Stimulated activated naive CD4-positive, alpha-beta T cell (primary cell): ENCODE data around the gene MGAT1.
A peak's percentile ranks its signal among the peaks of the same experiment; 100 is the strongest.
"Not testable (repeated sequence)": the region's sequence is repeated elsewhere in the genome, so short reads cannot be mapped to it uniquely, and the experiment has no call there.

Experiments
- DNase-seq, 6 experiments: peaks; one replicate each; lab custom pipeline; 2025; lab: John Stamatoyannopoulos, UW

Gene MGAT1

DNA sequence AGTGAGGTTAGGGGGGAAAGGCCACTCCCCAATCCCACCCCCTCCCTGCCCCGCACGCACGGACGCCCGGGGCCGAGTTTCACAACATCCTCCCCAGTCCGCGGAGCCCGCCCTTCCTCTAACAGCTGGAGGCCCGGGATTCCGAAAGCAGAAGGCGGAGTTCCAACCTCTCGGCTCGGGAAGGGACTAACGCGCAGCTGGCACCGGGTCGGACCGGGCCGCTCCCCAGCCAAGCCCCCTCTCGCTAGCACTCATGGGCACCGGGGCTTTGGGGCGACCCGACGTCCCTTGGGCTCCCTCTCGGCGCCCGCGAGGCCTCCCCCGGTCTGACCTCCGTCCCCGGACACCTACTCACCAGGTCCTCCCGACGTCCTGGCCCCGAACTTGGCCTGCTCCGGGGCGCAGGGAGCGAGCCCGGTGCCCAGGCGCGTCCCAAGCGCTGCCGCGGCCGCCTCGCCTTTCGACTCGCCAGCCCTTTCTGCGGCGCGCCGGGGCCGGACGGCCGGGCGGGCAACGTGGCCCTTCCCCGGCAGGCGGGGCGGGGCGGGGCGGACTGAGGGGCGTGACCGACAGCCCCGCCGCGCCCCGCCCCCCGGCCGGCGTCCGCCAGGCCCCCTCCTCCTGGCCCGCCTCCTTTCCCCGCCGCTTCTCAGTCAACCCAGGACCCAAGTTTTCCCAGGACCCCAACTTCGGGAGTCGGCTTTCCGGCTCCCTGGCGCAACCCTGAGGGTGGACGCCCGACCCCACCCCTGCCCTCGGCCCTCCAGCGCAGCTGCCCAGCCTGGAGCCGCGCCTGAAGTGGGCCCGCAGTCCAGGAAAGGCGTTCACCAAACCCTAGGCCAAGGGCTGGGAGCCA is at the start of gene MGAT1:
Gene MGAT1, minus strand, starts transcription at position 482 of the 856 bp plus-strand sequence. CDS start 9,835 bp downstream, outside the sequence.
- peak; percentile 43 to 75 (median 60) for DNase-seq

DNA sequence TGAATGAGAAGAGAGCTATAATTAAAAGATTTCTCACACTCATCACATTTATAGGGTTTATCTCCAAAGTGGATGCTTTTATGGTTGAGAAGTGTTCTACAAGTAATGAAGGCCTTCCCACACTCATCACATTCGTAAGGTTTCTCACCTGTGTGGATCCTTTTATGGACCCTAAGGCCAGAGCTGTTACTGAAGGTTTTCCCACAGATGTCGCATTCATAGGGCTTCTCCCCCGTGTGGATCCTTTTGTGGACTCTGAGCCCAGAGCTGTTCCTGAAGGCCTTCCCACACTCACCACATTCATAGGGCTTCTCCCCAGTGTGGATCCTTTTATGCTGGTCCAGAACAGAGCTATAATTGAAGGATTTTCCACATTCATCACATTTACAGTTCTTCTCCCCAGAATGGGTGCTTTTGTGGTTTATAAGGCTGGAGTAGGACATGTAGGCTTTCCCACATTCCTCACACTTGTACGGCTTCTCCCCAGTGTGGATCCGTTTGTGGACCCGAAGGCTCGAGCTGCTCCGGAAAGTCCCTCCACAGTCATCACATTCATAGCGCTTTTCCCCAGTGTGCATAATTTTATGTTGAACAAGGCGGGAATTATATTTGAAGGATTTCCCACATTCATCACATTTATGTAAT is 48.0 kb upstream of the MGAT1 start:
- no peak for DNase-seq

DNA sequence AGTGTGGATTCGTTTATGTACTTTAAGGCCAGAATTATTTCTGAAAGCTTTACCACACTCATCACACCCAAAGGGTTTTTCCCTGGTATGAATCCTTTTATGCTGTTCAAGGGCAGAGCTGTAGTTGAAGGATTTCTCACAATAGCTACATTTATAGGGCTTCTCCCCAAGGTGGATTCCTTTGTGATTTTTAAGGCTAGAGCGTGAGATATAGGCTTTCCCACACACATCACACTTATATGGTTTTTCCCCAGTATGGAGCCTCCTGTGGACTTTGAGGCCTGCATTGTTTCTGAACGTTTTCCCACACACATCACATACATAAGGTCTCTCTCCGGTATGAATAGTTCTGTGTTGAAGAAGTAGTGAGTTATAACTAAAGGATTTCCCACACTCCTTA is 47.2 kb upstream of the MGAT1 start:
- DNase-seq: no peak

DNA sequence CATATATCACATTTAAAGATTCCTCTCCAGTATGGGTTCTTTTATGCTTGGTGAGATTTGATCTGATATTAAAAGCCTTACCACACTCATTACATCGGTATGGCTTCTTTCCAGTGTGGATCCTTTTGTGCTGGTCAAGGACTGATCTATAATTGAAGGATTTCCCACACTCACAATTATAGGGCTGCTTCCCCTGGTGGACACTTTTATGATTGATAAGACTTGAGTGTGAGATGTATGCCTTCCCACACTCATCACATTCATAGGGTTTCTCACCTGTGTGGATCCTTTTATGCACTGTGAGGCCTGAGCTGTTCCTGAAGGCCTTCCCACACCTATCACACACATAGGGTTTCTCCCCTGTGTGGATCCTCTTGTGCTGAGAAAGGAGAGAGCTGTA is 46.3 kb upstream of the MGAT1 start:
- DNase-seq: no peak

DNA sequence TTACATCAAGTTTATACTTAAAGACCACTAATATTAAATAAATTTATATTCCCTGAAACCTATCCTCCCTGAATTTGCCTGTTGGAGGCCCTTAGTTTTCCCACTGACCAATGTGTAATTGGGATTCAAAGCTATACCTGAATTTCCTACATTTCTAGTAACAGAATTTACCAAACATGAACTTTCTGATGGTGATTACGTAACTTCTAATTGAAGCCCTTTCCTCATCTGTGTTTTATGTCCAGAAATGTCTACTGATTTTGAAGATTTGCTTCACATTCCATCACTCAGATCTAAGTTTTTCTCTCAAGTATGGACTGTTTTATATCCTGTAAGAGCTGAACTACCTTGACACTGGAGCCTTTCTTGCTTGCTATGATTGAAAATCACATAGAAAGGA is 45.7 kb upstream of the MGAT1 start:
- DNase-seq: no peak

DNA sequence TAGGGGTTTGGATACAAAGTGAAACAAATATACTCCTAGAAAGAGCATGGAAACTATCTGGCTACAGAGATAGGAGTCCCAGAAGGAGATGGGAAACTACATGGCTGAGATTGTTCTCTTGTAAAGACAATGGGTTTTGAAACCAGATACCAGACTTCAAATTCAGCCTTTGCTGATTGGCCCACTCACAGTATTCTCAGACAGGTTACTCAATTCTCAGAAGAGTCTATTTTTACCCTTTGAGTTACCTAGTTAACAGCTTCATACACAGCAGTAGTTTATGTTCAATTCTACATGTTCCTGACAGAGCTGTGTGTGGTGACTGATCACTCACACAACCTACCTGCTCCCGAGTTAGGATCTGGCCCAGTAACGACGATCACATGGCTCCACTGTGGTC is 44.4 kb upstream of the MGAT1 start:
- no peak for DNase-seq

DNA sequence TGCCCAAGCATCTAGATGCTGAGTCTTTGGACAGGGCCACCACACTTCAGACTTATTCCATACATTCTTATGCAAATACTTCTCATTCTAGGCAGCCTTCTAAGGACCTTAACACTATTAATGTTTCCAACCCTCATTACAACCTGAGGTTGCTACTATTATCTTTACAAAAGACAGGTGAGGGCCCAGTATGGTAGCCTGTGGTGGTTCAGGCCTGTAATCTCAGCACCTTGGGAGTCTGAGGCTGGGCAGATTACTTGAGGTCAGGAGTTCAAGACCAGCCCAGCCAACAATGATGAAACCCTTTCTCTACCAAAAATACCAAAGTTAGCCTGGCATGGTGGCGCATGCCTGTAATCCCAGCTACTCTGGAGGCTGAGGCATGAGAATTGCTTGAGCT is 42.3 kb upstream of the MGAT1 start:
- no peak for DNase-seq

DNA sequence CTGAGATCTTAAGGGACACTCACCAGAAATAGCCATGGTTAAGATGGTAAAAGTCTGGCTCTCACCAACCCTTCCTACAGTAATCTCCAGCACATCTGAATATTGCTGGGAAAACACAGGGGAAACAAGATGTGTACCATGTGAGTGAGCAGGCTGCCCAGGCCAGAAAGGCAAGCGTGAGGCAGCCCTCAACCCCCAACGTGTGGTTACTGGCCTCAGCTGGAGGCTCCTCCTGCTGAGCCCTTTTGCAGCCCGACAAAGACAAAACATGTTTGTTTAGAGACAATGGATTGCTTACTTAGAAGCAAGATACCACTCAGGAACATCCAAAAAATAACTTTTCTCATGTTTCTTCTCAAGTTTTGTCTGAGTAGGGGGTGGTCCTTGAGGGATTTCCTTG is 41.8 kb upstream of the MGAT1 start:
- no peak for DNase-seq

DNA sequence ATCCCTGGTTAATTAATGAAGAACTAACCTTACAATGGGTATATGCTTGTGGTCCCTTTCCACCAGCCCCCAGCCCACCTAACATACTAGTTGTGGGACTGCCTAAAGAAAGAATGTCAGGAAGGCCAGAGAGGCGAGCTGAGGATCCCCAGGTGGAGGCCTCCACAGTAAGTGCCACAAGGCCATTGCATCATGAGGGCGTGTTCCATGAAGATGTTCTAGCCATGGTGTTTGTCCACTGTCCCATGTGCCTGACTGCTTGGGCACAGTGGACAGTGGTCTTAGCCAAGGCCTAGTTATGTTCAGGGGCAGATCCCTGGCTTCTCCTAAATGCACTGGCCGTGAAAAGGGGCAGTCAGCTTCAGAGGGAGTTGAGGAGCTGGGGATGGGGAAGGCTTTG is 37.3 kb upstream of the MGAT1 start:
- DNase-seq: no peak

DNA sequence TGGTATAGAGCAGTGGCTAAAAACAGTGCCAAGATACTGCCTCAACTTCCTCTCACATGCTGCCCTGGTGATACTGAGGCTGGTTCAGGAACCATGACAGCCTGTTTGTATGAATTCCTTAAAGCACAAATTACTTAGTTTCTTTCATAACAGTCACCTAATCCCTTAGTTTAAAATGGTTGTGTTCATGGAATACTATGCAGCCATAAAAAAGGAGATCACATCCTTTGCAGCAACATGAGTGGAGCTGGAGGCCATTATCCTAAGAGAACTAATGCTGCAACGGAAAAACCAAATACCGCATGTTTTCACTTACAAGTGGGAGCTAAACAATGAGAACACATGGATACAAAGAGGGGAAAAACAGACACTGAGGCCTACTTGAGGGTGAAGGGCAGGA is 36.6 kb upstream of the MGAT1 start:
- DNase-seq: no peak

DNA sequence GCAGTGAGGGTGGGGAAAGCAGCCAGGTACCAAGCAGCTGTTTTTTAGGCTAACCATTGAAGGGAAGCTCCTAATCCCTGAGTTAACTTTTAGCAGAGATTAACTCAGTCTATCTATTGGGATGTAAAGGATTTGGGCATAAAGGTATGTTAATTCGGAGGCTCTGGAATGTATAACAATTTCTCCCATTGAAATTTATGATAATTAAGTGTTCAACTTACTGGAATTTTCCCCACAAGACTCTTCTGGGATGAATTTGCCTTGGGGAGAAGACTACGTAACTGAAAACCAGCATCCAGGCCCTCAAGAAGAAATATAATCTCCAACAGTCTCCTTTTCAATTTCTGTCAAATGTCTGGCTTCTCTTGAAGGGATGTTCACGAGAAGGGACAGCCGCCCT is 34.9 kb upstream of the MGAT1 start:
- no peak for DNase-seq

DNA sequence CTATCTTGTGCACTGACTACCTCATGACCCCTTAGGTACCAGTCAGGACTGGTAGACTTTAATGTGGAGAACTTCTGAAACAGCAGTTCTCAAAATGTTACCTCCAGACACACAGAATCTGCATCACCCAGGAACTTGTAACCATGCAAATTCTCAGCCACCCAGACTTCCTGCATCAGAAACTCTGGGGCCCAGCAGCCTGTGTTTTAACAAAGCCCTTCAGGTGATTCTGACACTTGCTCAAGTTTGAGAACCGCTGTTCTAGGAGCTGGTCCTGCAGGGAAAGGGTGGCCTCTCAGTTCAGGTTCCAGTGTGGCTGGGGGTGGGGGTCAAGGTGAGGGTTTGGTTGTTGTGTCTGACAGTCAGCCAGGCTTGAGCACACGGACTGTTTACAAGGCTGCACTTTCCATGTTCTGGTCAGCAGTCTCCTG is 30.0 kb upstream of the MGAT1 start:
- peak; percentile 6 to 71 (median 42) for DNase-seq

DNA sequence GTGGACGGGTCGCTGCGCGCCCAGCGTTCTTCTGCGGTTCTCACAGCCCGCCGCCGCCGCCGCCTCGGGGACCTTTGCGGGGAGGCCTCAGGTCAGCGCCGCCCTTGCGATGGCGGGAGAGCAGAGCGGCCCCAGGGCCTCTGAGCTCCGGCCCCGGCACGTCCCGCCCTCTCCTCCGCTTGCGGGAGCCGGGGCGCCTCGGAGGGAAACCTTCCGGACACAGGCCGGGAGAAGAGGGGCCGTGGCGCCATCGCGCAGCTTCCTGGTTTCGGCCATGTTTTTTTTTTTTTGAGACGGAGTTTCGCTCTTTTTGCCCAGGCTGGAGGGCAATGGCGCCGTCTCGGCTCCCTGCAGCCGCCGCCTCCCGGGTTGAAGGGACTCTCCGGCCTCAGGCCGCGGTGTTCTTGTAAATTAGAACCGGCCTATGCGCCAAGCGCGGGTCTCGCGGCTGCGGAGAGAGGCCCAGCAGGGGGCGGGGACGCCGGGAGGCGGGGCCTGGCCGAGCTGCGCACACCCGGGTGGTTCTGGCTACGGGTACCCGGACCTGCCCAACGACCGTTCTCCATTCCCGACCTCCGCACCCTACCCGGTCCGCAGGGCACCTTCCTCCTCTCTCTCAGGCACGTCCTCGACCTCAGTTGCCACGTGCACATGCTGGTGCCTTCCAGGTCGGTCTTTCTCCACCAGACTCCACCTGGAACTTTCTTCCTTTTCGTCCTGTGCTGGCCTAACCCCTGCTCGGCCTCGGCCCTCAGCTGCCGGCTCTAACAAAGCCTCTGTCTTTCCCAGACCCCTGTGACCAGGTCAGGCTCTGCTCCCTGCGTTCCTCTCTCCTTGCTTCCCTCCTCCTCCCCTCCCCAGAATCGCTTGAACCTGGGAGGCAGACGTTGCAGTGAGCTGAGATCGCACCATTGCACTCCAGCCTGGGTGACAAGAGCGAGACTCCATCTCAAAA is 28.8 kb upstream of the MGAT1 start:
- peak; percentile 49 to 83 (median 72) for DNase-seq

DNA sequence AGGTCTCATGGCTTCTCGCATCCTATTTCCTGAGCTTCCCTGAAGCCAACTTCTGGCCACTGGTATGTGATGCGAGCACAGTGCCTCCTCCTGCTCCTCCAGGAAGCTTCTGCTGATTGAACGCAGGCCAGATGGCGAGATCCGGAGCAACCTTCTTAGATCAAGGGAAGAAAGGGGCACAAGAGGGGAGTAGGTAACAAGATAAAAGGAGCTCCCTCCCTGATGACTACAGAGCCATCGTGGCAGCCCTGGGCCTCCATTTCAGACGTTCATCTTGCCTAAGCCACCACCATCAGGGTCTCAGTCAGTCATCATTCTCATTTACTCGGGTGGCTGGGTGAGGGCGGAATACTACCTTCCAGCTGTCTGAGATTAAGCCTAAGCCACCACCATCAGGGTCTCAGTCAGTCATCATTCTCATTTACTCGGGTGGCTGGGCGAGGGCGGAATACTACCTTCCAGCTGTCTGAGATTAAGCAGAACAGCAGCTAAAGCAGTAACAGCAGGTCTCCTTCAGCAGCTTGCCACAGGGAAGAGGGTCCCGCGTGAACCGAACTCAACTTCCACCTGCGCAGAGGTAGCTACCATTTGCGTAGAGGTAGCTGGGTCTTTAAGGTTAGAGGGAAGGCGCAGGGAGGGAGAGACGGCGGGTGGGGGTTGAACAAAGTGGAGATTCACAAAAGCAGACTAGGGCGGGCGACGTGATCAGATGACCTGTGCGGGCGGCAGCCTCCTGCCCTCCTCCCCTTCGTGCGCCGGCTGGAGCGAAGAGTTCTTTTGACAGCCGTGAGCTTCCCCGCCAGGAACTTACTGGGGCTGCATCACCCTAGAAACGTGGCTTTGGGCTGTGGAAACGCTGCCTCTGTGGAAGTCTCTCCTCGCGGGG is 27.9 kb upstream of the MGAT1 start:
- peak; percentile 68 to 82 (median 74) for DNase-seq

DNA sequence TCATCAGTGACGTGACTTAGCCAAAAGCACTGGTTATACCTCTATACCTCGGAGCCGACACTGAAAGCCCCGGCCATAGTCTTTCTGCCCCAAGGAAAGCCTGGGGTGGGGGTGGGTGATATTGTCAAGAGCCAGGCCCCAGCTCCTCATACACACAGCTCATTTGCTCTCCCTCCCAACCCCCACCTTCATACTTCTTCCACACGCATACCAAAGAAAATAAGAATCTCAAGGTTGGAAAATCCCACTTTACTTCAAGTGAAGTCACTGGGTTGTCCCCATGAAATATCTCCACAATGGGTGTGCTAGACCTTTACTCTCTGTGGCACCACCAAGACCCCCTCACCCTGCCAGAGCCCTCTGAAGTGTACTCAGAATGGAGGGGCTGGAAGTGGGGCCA is 27.1 kb upstream of the MGAT1 start:
- DNase-seq: no peak

DNA sequence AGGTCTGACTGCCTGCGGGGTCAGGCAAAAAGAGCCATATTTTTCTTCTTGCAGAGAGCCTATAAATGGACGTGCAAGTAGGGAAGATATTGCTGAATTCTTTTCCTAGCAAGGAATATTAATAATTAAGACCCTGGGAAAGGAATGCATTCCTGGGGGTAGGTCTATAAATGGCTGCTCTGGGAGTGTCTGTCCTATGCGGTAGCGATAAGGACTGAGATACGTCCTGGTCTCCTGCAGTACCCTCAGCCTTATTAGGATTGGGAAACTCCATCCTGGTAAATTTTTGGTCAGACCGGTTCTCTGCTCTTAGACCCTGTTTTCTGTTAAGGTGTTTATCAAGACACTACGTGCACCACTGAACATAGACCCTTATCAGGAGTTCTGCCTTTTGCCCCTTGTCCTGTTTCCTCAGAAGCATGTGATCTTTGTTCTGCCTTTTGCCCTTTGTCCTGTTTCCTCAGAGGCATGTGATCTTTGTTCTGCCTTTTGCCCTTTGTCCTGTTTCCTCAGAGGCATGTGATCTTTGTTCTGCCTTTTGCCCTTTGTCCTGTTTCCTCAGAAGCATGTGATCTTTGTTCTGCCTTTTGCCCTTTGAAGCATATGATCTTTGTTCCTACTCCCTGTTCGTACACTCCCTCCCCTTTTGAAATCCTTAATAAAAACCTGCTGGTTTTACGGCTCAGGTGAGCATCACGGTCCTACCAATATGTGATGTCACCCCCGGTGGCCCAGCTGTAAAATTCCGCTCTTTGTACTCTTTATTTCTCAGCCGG is 26.3 kb upstream of the MGAT1 start:
- not testable (repeated sequence) for DNase-seq

DNA sequence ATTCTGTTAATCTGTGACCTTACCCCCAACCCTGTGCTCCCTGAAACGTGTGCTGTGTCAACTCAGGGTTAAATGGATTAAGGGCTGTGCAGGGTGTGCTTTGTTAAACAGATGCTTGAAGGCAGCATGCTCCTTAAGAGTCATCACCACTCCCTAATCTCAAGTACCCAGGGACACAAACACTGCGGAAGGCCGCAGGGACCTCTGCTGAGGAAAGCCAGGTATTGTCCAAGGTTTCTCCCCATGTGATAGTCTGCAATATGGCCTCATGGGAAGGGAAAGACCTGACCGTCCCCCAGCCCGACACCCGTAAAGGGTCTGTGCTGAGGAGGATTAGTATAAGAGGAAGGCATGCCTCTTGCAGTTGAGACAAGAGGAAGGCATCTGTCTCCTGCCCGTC is 24.8 kb upstream of the MGAT1 start:
- DNase-seq: not testable (repeated sequence)

DNA sequence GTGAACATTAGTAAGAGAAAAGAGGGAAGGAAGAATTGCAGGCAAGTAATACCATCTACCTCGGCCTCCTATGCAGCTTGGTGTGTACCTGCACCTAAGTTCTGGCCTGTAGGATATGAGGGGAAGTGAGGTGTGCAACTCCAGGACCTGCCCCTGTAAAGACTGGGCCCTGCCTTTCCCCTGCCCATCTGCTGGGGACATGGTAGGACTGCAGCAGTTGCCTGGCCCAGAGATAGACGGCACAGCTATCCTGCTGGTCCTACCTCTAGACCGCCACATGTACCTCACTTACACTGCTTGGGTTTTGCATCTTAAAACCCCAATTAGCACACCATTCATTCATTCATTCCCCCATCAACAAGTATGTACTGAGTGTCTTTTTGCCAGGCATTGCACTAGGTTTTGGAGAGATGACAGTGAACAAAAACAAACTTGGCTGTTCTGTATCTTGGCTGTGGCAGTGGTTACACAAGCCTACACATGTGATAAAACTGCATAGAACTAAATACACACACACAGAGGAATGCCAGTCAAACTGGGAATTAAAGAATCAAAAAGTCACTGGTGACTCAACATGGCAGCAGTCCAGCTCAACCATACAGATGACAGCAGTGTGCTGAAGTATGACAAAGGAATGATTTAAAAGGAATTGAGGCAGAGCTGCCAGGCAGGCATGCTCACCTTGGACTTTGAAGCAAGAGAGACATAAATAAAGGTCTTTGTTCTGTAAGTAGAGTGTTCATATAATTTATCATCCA is 23.3 kb upstream of the MGAT1 start:
- DNase-seq: no peak

DNA sequence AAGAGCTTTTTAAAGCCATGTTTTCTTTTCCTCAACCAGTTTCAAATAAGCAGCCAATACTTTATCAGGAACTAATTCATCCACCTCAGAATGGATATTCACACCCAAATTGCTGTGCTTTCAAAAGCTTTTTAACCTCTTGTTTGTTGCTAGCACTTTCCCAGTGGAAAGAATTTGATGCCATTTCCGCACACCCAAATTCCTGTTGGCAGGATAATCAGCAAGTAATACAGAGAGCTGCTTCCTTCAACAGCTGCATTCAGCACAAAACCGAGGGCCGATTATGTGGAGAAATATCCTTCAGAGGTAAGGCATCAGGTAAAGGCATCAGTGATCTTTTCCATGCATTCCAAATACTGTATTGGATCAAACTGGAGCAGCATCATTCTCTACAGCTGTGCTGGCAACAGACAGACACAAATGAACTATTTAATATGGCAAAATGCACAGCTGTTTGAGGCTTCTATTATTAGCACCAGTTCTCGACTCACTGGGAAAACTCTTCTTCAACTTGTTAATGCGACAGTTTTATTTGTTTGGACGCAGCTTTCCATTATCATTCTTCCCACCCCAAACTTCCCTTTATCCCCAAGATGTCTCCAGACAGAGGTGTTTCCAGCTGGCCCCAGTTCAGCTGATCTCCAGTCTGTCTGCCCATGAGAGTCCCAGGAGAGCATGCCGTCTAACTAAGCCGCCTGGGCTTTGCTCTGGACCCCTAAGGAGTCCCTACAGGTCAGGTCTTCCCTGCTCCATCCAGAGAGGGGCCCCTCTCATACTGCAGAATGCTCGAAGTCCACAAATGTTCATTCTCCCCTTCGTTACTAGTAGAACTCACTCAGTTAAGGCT is 22.2 kb upstream of the MGAT1 start:
- DNase-seq: no peak
